Smooth muscle cell (in vitro differentiated cells): ENCODE results near the gene HARS1. TPM values are rescaled to one million over a fixed set of nuclear protein-coding genes. Genes with fewer than 3 reads are reported as not detected.
"Not testable (repeated sequence)": the region's sequence is repeated elsewhere in the genome, so short reads cannot be mapped to it uniquely, and the experiment has no call there.

ENCODE experiments used
- DNase-seq: peaks from one replicate; lab custom pipeline; 2025; ENCODE audit not compliant: unreplicated experiment; lab: John Stamatoyannopoulos, UW
- H2AFZ ChIP-seq: fragments of 200-600 bp; sonication (generic); 2 replicates; pipeline ENCODE4 v1.6.0; 2016; ENCODE audit warnings: antibody characterized with exemption, low read depth, mild to moderate bottlenecking
- H3F3A ChIP-seq: fragments of 200-600 bp; sonication (generic); 2 replicates; pipeline ENCODE4 v1.6.0; 2017; ENCODE audit warnings: antibody characterized with exemption, low read depth
- H3K27ac ChIP-seq: fragments of 200-600 bp; sonication (generic); 2 replicates; pipeline ENCODE4 v1.5.1; 2016; ENCODE audit warnings: low read depth, mild to moderate bottlenecking
- H3K27me3 ChIP-seq: fragments of 200-600 bp; sonication (generic); 2 replicates; pipeline ENCODE4 v1.6.1; 2016; ENCODE audit warnings: low read depth, mild to moderate bottlenecking
- H3K36me3 ChIP-seq: fragments of 200-600 bp; sonication (generic); 2 replicates; pipeline ENCODE4 v1.5.1; 2016; ENCODE audit warnings: low read depth
- H3K4me1 ChIP-seq: fragments of 200-600 bp; sonication (generic); 2 replicates; pipeline ENCODE4 v1.5.1; 2016; ENCODE audit warnings: low read depth
- H3K4me2 ChIP-seq: fragments of 200-600 bp; sonication (generic); 2 replicates; pipeline ENCODE4 v1.6.0; 2016; ENCODE audit warnings: mild to moderate bottlenecking
- H3K4me3 ChIP-seq: fragments of 200-600 bp; sonication (generic); 2 replicates; pipeline ENCODE4 v1.5.1; 2016; ENCODE audit warnings: mild to moderate bottlenecking
- H3K79me2 ChIP-seq: fragments of 200-600 bp; sonication (generic); 2 replicates; pipeline ENCODE4 v1.6.0; 2016; ENCODE audit warnings: low read depth, mild to moderate bottlenecking
- H3K9ac ChIP-seq: fragments of 200-600 bp; sonication (generic); 2 replicates; pipeline ENCODE4 v1.6.0; 2016; ENCODE audit warnings: low read depth
- H3K9me3 ChIP-seq: fragments of 200-600 bp; sonication (generic); replicated peaks from 2 replicates; pipeline ENCODE4 v1.5.1; 2016; ENCODE audit warnings: low read depth
- H4K20me1 ChIP-seq: fragments of 200-600 bp; sonication (generic); 2 replicates; pipeline ENCODE4 v1.6.0; 2016; ENCODE audit warnings: low read depth
- WGBS: methylation state at CpG from one replicate; pipeline ENCODE4 v1.1.7; 2016; ENCODE audit warnings: low lambda C conversion rate; 5-methylcytosine and 5-hydroxymethylcytosine counted together
- polyA plus RNA-seq: library from polyadenylated mRNA; unstranded; fragments of >200 nt; fragmentation: Nextera tagmentation; extraction: Ambion mirVana; gene quantifications from 2 replicates; pipeline ENCODE4 v1.2.1, GENCODE V29; 2016
- total RNA-seq: library from RNA; depleted of rRNA; stranded (reverse); fragments of >200 nt; gene quantifications from 2 replicates; pipeline ENCODE4 v1.2.3, GENCODE V29; 2014
- TF ChIP-seq, protein P1 (sequence below): fragments of 200-600 bp; sonication (generic); IDR thresholded peaks from 2 replicates; pipeline ENCODE4 v1.5.1; 2017; ENCODE audit warnings: borderline replicate concordance, mild to moderate bottlenecking, antibody characterized with exemption; ENCODE audit not compliant: insufficient read depth, poor library complexity, severe bottlenecking

Gene HARS1
- total and polyA plus RNA-seq, 2 experiments from 2014 or later = 29.4 to 72.1 TPM

DNA sequence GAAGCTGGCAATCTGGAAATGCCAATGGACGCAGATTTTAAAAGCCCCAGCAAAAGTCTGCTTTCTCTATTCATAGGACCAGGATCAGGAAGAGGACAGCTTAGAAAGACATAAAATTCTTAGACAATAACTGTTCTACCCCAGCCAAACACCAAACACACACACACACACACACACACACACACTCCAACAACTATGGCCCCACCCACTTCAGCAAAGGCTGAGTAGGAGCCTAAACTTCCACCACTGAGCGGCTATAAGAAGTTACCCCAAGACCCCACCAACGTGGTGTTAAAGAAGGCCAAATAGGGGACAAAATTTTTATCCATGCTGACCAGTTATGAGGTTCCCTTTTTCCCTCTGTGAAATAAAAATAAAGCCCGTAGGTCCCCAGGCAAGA, 41.9 kb upstream of the HARS1 start:
- no peak for DNase-seq
- TF ChIP-seq, protein P1, sequence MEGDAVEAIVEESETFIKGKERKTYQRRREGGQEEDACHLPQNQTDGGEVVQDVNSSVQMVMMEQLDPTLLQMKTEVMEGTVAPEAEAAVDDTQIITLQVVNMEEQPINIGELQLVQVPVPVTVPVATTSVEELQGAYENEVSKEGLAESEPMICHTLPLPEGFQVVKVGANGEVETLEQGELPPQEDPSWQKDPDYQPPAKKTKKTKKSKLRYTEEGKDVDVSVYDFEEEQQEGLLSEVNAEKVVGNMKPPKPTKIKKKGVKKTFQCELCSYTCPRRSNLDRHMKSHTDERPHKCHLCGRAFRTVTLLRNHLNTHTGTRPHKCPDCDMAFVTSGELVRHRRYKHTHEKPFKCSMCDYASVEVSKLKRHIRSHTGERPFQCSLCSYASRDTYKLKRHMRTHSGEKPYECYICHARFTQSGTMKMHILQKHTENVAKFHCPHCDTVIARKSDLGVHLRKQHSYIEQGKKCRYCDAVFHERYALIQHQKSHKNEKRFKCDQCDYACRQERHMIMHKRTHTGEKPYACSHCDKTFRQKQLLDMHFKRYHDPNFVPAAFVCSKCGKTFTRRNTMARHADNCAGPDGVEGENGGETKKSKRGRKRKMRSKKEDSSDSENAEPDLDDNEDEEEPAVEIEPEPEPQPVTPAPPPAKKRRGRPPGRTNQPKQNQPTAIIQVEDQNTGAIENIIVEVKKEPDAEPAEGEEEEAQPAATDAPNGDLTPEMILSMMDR = no peak
- WGBS = 75% methylated on average over 4 of the region's 4 CpGs
- Histone ChIP-seq H4K20me1 (no peaks in the 10 kb centered on the region), H3K4me2 (no peak overlapping the region), H3F3A (no peaks in the 10 kb centered on the region), H2AFZ (no peak overlapping the region), H3K36me3 (no peaks in the 10 kb centered on the region), H3K9me3 (no peaks in the 10 kb centered on the region), H3K4me3 (no peak overlapping the region), H3K9ac (no peak overlapping the region), H3K4me1 (no peaks in the 10 kb centered on the region), H3K27ac (no peak overlapping the region), H3K27me3 (no peaks in the 10 kb centered on the region), H3K79me2 (no peaks in the 10 kb centered on the region)

DNA sequence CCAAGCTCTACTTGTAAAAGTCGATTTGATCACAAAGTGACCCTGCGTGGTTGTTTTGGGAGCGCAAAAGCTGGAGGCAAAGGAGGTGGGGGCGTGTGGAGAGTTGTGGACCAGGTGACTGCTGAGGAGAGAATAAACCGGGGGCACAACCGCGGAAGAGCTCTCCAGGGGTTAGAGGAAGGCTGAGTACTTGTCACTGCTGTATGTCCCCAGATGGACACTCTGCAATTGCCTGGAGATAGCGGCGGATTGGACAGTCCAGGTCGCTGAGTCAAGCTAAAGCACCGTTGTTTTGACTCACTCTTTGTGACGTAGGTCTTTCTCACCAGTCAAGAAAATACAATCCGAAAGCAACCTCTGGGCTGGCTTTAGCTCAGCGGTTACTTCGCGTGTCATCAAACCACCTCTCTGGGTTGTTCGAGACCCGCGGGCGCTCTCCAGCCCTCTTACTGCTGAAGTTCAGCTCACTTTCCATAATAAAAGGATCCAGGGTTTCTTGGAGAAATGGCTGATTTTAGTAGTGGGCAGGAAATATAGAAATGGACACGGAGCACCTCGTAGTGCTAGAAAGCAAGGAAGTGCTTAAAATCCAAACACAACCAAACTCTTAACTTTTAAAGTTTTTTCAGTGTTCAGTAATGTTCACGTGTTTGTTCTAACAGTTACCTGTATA, 34.8 kb upstream of the HARS1 start:
- no peaks in the 10 kb centered on the region for H3K4me1 ChIP-seq
- H3K27me3 ChIP-seq = no peaks in the 10 kb centered on the region
- H3K79me2 ChIP-seq = no peaks in the 10 kb centered on the region
- H2AFZ ChIP-seq = no peak overlapping the region
- WGBS = 10% methylated on average over 23 of the region's 23 CpGs
- no peaks in the 10 kb centered on the region for H3K36me3 ChIP-seq
- no peaks in the 10 kb centered on the region for H4K20me1 ChIP-seq
- peak; percentile 15 for DNase-seq
- TF ChIP-seq, protein P1 = no peak
- H3K4me2 ChIP-seq = peak overlapping the region; percentile 86
- no peak overlapping the region for H3K9ac ChIP-seq
- no peaks in the 10 kb centered on the region for H3F3A ChIP-seq
- peak overlapping the region; percentile 57 for H3K4me3 ChIP-seq
- H3K9me3 ChIP-seq = no peaks in the 10 kb centered on the region
- H3K27ac ChIP-seq = no peak overlapping the region

DNA sequence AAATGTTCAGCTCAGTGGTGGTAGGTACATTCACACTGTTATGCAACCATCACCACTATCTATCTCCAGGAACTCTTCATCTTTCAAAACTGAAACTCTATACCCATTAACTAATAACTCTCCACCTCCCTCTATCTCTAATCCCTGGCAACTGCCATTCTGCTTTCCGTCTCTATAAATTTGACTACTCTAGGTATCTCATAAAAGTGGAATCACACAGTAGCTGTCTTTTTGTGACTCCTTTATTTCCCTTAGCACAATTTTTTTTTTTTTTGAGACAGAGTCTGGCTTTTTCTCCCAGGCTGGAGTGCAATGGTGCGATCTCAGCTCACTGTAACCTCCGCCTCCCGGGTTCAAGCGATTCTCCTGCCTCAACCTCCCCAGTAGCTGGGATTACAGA, 30.2 kb upstream of the HARS1 start:
- not testable (repeated sequence) for H3K79me2 ChIP-seq, H3F3A ChIP-seq, H4K20me1 ChIP-seq, H3K27me3 ChIP-seq, H3K36me3 ChIP-seq, H3K9ac ChIP-seq, H3K27ac ChIP-seq, H3K4me1 ChIP-seq, H2AFZ ChIP-seq, DNase-seq, H3K4me3 ChIP-seq, H3K9me3 ChIP-seq, H3K4me2 ChIP-seq
- 79% methylated on average over 4 of the region's 5 CpGs for WGBS

DNA sequence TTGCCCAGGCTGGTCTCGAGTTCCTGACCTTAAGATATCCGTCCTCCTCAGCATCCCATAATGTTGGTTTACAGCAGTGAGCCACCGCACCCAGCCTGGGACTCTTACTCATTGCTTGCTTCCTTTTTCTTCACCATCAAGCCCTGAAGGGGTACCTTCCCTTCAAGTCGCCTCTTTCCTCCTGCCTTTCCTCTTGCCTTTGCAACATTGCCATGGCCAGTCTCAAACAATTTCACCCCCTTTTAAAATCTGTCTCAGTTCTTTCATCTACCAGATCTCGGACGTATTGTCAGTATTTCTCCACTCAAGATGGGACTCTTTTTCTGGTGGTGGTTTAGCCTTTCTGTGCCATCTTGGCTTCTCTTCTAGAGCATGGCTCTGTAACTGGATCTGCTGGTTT, 29.6 kb upstream of the HARS1 start:
- H4K20me1 ChIP-seq, H3K36me3 ChIP-seq, H3K27me3 ChIP-seq, H3K4me3 ChIP-seq, H3K27ac ChIP-seq, DNase-seq, H3K4me1 ChIP-seq, H3K4me2 ChIP-seq, H3F3A ChIP-seq, H3K9me3 ChIP-seq, H3K79me2 ChIP-seq, H3K9ac ChIP-seq, H2AFZ ChIP-seq: not testable (repeated sequence)
- 75% methylated on average over 6 of the region's 6 CpGs for WGBS

DNA sequence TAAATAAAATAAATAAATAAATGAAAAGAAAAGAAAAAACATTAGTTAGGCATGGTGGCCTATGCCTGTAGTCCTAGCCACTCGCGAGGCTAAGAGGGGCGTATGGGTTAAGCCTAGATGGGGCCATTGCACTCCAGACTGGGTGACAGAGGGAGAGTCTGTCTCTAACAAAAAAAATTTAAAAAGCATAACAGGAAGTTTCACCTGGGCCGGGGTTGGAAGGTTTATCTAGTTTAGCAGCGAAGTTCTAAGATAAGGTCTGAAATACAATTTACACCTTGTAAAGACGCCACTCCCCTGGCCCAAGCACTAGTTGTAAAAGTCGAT, 27.1 kb upstream of the HARS1 start:
- Histone ChIP-seq H3K4me3 (peak overlapping the region; percentile 32), H3K9me3 (no peaks in the 10 kb centered on the region), H3K4me1 (no peaks in the 10 kb centered on the region), H3K36me3 (no peaks in the 10 kb centered on the region), H2AFZ (no peak overlapping the region), H3F3A (no peaks in the 10 kb centered on the region), H3K4me2 (peak overlapping the region; percentile 76), H3K27ac (peak overlapping the region; percentile 76), H3K79me2 (no peaks in the 10 kb centered on the region), H4K20me1 (no peaks in the 10 kb centered on the region), H3K27me3 (no peaks in the 10 kb centered on the region), H3K9ac (no peak overlapping the region)
- 74% methylated on average over 7 of the region's 7 CpGs for WGBS
- TF ChIP-seq, protein P1 = no peak
- DNase-seq = no peak

DNA sequence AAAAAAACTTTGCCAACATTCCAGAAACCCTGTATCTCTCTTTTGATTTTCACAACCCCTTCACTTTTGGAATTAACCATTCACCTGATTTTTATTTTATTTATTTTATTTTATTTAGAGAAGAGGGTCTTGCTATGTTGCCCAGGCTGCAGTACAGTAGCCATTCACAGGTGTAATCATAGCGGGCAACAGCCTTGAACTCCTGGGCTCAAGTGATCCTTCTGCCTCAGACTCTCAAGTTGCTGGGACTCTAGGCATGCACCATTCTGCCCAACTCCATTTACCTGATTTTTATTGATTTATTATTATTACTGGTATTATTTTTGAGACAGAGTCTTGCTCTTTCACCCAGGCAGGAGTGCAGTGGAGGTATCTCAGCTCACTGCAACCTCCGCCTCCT, 25.1 kb upstream of the HARS1 start:
- not testable (repeated sequence) for DNase-seq, H3F3A ChIP-seq, H3K79me2 ChIP-seq, H3K4me2 ChIP-seq, H3K9ac ChIP-seq, H3K9me3 ChIP-seq, H3K36me3 ChIP-seq, H3K27me3 ChIP-seq, H4K20me1 ChIP-seq, H2AFZ ChIP-seq, H3K4me3 ChIP-seq, H3K4me1 ChIP-seq, H3K27ac ChIP-seq
- WGBS = 98% methylated on average over 2 of the region's 2 CpGs
